Measurements from ENCODE around the gene MYG1. TPM values are rescaled to one million over a fixed set of nuclear protein-coding genes. Genes with fewer than 3 reads are reported as not detected.
A peak's percentile ranks its signal among the peaks of the same experiment; 100 is the strongest.
"Not testable (repeated sequence)": the region's sequence is repeated elsewhere in the genome, so short reads cannot be mapped to it uniquely, and the experiment has no call there.

MYG1 gene
- total RNA-seq, 1 donor = 39.5 TPM

DNA sequence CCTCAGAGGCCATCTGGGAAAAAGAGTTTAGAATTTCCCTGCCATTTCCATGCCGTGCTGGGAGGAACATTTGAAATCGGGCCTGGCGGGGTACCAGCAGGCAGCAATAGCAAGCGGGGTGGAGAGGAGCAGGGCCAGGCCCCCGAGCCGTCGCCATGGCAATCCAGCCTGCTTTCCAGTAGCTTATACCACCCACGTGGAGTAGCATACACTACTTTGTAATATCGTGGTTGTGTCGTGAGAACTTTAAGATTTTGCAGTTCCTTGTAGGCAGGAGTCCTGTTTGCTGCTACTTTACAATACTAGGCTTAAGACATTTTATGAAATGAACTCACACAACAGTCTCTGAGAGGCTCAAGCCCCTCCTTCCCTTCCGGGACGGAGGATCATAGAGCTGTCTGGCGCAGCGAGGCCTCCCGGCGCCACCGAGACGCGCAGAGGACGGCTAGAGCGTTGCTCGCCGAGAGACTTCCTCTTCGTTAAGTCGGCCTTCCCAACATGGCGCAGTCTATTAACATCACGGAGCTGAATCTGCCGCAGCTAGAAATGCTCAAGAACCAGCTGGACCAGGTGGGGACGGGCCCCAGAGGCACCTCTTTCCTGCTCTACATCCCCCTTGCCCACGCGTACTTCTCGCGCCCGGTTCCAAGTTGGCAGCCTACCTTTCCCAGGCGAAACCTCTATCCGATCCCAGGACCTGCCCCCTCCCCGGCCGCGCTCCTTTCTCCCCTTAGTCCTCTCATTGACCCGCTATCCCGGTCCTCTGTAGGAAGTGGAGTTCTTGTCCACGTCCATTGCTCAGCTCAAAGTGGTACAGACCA is 4.2 kb upstream of the MYG1 start, which contains the start of gene PFDN5:
Gene PFDN5, plus strand, starts transcription at position 473 of the 821 bp plus-strand sequence. Its CDS starts 26 bp downstream, at position 499.
- TF ChIP-seq, protein P1, sequence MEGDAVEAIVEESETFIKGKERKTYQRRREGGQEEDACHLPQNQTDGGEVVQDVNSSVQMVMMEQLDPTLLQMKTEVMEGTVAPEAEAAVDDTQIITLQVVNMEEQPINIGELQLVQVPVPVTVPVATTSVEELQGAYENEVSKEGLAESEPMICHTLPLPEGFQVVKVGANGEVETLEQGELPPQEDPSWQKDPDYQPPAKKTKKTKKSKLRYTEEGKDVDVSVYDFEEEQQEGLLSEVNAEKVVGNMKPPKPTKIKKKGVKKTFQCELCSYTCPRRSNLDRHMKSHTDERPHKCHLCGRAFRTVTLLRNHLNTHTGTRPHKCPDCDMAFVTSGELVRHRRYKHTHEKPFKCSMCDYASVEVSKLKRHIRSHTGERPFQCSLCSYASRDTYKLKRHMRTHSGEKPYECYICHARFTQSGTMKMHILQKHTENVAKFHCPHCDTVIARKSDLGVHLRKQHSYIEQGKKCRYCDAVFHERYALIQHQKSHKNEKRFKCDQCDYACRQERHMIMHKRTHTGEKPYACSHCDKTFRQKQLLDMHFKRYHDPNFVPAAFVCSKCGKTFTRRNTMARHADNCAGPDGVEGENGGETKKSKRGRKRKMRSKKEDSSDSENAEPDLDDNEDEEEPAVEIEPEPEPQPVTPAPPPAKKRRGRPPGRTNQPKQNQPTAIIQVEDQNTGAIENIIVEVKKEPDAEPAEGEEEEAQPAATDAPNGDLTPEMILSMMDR (IDR thresholded peaks at IDR 0.05; ENCODE audit: insufficient read depth, low read length) = peak; percentile 43
- DNase-seq (ENCODE audit: low read depth) = peak; percentile 92
- H3K4me3 ChIP-seq (ENCODE audit: low read depth, low read length) = peak within 1 kb of the TSS; percentile 99

DNA sequence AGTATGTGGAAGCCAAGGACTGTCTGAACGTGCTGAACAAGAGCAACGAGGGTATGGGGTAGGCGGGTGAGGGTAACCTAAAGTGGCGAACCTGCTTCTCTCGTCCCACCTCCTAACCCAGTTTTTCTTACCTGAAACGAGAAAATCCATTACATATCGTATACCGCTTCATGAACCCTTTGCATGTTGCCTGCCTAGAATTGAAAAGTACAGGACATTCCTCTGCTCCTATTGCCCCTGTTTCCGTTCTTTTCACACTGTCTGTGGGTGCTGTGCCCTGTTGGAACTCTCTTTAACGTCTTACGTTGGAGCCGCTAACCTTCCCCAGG is 3.6 kb upstream of the MYG1 start:
- no peak for DNase-seq (ENCODE audit: low read depth)
- TF ChIP-seq, protein P1 (IDR thresholded peaks at IDR 0.05; ENCODE audit: insufficient read depth, low read length) = no peak

DNA sequence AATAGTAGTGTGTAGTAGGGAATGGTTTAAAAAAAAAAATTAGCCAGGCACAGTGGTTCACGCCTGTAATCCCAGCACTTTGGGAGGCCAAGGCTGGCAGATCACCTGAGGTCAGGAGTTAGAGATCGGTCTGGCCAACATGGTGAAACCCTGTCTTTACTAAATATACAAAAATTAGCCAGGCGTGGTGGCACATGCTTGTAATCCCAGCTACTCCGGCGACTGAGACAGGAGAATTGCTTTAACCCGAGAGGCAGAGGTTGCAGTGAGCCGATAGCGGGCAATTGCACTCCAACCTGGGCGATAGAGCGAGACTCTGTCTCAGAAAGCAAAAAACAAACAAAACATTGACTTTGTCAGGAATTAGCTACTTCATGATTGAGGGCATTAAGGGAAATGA is 2.4 kb upstream of the MYG1 start:
- DNase-seq (ENCODE audit: low read depth); H3K4me3 ChIP-seq (ENCODE audit: low read depth, low read length): not testable (repeated sequence)

More for the DNA sequence above, 3.6 kb upstream of the MYG1 start:
- peak overlapping the region; percentile 99 for H3K4me3 ChIP-seq (ENCODE audit: low read depth, low read length)

DNA sequence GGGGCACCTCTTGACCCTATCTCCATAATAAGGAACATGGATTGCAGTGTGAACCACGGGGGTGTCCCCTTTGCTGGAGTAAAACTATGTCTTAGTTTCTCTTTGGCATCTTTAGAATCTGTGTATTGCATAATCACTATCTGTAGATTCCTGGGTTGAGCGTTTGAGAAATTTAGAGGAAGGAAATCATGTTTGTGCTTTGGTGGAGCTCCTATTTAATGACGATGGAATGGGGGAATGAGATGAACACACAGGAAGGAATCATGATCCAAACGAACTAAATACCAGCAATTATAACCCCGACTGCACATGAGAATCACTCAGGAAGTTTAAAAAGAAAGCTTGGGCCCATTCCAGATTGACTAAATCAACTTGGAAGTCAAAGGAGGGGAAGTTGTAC is 1.3 kb upstream of the MYG1 start:
- no peak overlapping the region for H3K4me3 ChIP-seq (ENCODE audit: low read depth, low read length)
- peak; percentile 86 for DNase-seq (ENCODE audit: low read depth)
- TF ChIP-seq, protein P1 (IDR thresholded peaks at IDR 0.05; ENCODE audit: insufficient read depth, low read length) = no peak

DNA sequence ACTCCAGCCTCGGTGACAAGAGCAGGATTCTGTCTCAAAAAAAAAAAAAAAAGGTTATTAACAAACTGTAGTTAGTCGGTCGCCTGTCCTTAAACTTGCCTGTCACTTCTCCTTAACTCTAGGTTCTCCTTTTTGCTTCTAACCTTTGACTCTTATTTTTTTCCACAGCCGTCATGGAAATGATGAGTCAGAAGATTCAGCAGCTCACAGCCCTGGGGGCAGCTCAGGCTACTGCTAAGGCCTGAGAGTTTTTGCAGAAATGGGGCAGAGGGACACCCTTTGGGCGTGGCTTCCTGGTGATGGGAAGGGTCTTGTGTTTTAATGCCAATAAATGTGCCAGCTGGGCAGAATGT is 418 bp upstream of the MYG1 start:
- H3K4me3 ChIP-seq (ENCODE audit: low read depth, low read length) = peak overlapping the region; percentile 98
- DNase-seq (ENCODE audit: low read depth) = peak; percentile 73
- TF ChIP-seq, protein P1 (IDR thresholded peaks at IDR 0.05; ENCODE audit: insufficient read depth, low read length) = no peak

DNA sequence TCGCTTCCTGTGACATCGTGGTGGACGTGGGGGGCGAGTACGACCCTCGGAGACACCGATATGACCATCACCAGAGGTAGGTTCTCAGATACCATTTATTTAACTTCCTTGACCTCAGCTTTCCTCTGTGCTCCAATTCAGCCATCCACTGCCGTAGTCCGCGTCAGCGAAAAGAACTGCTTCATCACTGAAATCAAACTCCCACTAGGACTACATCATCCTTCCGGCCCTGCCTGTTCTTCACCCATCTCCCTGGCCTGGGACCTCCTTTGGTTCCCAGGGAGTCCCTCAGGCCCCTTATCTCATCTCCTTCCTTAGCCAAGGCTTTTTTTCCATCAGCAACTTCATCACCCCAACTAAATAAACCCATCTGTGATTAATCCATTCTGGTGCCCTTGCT is 692 bp downstream of the MYG1 start:
- peak overlapping the region; percentile 98 for H3K4me3 ChIP-seq (ENCODE audit: low read depth, low read length)
- DNase-seq (ENCODE audit: low read depth) = peak; percentile 47
- TF ChIP-seq, protein P1 (IDR thresholded peaks at IDR 0.05; ENCODE audit: insufficient read depth, low read length) = no peak

DNA sequence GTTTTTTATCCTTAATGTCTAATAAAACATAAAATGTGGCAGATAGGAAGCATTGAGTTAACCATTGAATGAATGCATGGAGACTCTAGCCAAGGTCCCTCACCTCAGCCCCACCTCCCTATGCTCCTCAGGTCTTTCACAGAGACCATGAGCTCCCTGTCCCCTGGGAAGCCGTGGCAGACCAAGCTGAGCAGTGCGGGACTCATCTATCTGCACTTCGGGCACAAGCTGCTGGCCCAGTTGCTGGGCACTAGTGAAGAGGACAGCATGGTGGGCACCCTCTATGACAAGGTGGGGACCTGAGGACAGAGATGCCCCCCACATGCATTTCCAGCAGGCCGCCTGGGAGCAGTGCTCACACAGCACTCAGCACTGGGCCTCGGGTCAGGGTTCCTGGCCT is 3.4 kb downstream of the MYG1 start:
- DNase-seq (ENCODE audit: low read depth) = no peak
- TF ChIP-seq, protein P1 (IDR thresholded peaks at IDR 0.05; ENCODE audit: insufficient read depth, low read length) = no peak
- H3K4me3 ChIP-seq (ENCODE audit: low read depth, low read length) = no peak overlapping the region
